Upper lobe of right lung (tissue), 1 donor: ENCODE results near the gene BFSP1. TPM values are rescaled to one million over a fixed set of nuclear protein-coding genes. Genes with fewer than 3 reads are reported as not detected.

Source experiments
- ATAC-seq: fragments of 200-7000 bp; cut with Tn5 transposase; one replicate; pipeline ENCODE4 v1.9.1; 2020; ENCODE audit warnings: mild to moderate bottlenecking, moderate library complexity
- DNase-seq: peaks from one replicate; pipeline ENCODE4 v3.0.0-alpha.2; 2020
- H3K27ac ChIP-seq: fragments of 200-600 bp; one replicate; pipeline ENCODE4 v1.8.0; 2022
- H3K27me3 ChIP-seq: fragments of 200-600 bp; one replicate; pipeline ENCODE4 v1.8.0; 2022; ENCODE audit warnings: mild to moderate bottlenecking
- H3K36me3 ChIP-seq: fragments of 200-600 bp; one replicate; pipeline ENCODE4 v1.8.0; 2022
- H3K4me1 ChIP-seq: fragments of 200-600 bp; one replicate; pipeline ENCODE4 v1.8.0; 2022
- H3K4me3 ChIP-seq: fragments of 200-600 bp; one replicate; pipeline ENCODE4 v1.8.0; 2022; ENCODE audit warnings: mild to moderate bottlenecking
- H3K9me3 ChIP-seq: fragments of 200-600 bp; one replicate; pipeline ENCODE4 v1.8.0; 2022
- CTCF ChIP-seq: fragments of 200-600 bp; IDR thresholded peaks from one replicate; pipeline ENCODE4 v1.8.0; 2022; ENCODE audit warnings: antibody characterized with exemption
- intact Hi-C: fragments of 100-400 bp; cut with DNase I; formaldehyde crosslinking; loops from one replicate; pipeline ENCODE4 v1.11.0; 2022
- total RNA-seq: library from RNA; stranded (reverse); fragmentation: NEBNext Ultra II Directional; extraction: Animal tissue kit (Norgen Biotek cat#: 25700); gene quantifications from one replicate; pipeline ENCODE4 v1.2.1, GENCODE V29; 2021
- donor health status: DM: no; HTN: yes; CAD: no; lungs with severe emphysema.

BFSP1 gene
- total RNA-seq, 1 donor from 2014 or later: 2.7 TPM

GRCh38 chr20:17495826-17496225, 35.4 kb downstream of the BFSP1 start:
- no peak overlapping the region for H3K4me3 ChIP-seq
- no peak overlapping the region for H3K27ac ChIP-seq
- ATAC-seq: no peak
- DNase-seq: no peak
- H3K9me3 ChIP-seq: no peaks in the 10 kb centered on the region
- no peaks in the 10 kb centered on the region for H3K4me1 ChIP-seq
- no peaks in the 10 kb centered on the region for H3K36me3 ChIP-seq
- intact Hi-C loops: no loop called here
- no peak for TF ChIP-seq CTCF
- no peaks in the 10 kb centered on the region for H3K27me3 ChIP-seq

GRCh38 chr20:17494201-17494600, 37.0 kb downstream of the BFSP1 start:
- Histone ChIP-seq H3K27me3 (no peaks in the 10 kb centered on the region), H3K27ac (no peak overlapping the region), H3K4me1 (no peaks in the 10 kb centered on the region), H3K36me3 (no peaks in the 10 kb centered on the region), H3K9me3 (no peaks in the 10 kb centered on the region), H3K4me3 (no peak overlapping the region)
- intact Hi-C loops: no loop called here
- ATAC-seq (no peak), DNase-seq (no peak)
- no peak for TF ChIP-seq CTCF

GRCh38 chr20:17493173-17493572, 38.0 kb downstream of the BFSP1 start:
- Histone ChIP-seq H3K9me3 (no peaks in the 10 kb centered on the region), H3K27ac (no peak overlapping the region), H3K4me3 (no peak overlapping the region), H3K36me3 (no peaks in the 10 kb centered on the region), H3K27me3 (no peaks in the 10 kb centered on the region), H3K4me1 (no peaks in the 10 kb centered on the region)
- ATAC-seq (no peak), DNase-seq (no peak)
- TF ChIP-seq CTCF: no peak
- intact Hi-C loops: no loop called here

GRCh38 chr20:17491488-17491887, 39.7 kb downstream of the BFSP1 start:
- DNase-seq: no peak
- Histone ChIP-seq H3K9me3 (no peaks in the 10 kb centered on the region), H3K4me1 (no peaks in the 10 kb centered on the region), H3K27me3 (no peaks in the 10 kb centered on the region), H3K36me3 (no peaks in the 10 kb centered on the region), H3K4me3 (no peak overlapping the region), H3K27ac (no peak overlapping the region)
- intact Hi-C loops: no loop called here
- TF ChIP-seq CTCF: no peak
- ATAC-seq: no peak

GRCh38 chr20:17491041-17491440, 40.1 kb downstream of the BFSP1 start:
- intact Hi-C loops: no loop called here
- Histone ChIP-seq H3K27ac (no peak overlapping the region), H3K36me3 (no peaks in the 10 kb centered on the region), H3K4me1 (no peaks in the 10 kb centered on the region), H3K9me3 (no peaks in the 10 kb centered on the region), H3K4me3 (no peak overlapping the region), H3K27me3 (no peaks in the 10 kb centered on the region)
- no peak for TF ChIP-seq CTCF
- no peak for ATAC-seq
- DNase-seq: no peak

GRCh38 chr20:17490501-17490900, 40.7 kb downstream of the BFSP1 start:
- DNase-seq: no peak

More at GRCh38 chr20:17490501-17490900, 40.7 kb downstream of the BFSP1 start:
- Histone ChIP-seq H3K27me3 (no peaks in the 10 kb centered on the region), H3K4me1 (no peaks in the 10 kb centered on the region), H3K4me3 (no peak overlapping the region), H3K27ac (no peak overlapping the region), H3K36me3 (no peaks in the 10 kb centered on the region), H3K9me3 (no peaks in the 10 kb centered on the region)
- no peak for ATAC-seq
- no peak for TF ChIP-seq CTCF
- intact Hi-C loops: no loop called here
